ENCODE data around the gene ERMP1. TPM values are rescaled to one million over a fixed set of nuclear protein-coding genes. Genes with fewer than 3 reads are reported as not detected.

Gene ERMP1
- total and polyA plus RNA-seq, 7 donors: 2.4 to 12.3 (median 8.8) TPM

- H3K4me1 ChIP-seq: no peaks in the 10 kb centered on the region
- intact Hi-C loops (cut with DNase I): no loop called here
- ATAC-seq: no peak
- H3K4me3 ChIP-seq: no peak overlapping the region
- peaks cover 0 to 96% of the 10 kb centered on the region in 2 donors for H3K36me3 ChIP-seq (ENCODE audit: insufficient read depth in 1 of 2, low read depth in 1 of 2)
- WGBS, 3 donors: 95 to 100% (median 100%) methylated on average over 1 of the region's 1 CpG
- no peaks in the 10 kb centered on the region for H3K9me3 ChIP-seq
- DNase-seq: no peak
- no peak overlapping the region for H3K27ac ChIP-seq
- H3K27me3 ChIP-seq (ENCODE audit: insufficient read depth in 3 of 3, low read length in 2 of 3): no peaks in the 10 kb centered on the region
- TF ChIP-seq, protein P1, sequence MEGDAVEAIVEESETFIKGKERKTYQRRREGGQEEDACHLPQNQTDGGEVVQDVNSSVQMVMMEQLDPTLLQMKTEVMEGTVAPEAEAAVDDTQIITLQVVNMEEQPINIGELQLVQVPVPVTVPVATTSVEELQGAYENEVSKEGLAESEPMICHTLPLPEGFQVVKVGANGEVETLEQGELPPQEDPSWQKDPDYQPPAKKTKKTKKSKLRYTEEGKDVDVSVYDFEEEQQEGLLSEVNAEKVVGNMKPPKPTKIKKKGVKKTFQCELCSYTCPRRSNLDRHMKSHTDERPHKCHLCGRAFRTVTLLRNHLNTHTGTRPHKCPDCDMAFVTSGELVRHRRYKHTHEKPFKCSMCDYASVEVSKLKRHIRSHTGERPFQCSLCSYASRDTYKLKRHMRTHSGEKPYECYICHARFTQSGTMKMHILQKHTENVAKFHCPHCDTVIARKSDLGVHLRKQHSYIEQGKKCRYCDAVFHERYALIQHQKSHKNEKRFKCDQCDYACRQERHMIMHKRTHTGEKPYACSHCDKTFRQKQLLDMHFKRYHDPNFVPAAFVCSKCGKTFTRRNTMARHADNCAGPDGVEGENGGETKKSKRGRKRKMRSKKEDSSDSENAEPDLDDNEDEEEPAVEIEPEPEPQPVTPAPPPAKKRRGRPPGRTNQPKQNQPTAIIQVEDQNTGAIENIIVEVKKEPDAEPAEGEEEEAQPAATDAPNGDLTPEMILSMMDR (IDR thresholded peaks at IDR 0.05): no peak
Observed at GRCh38 chr9:5748438-5748837, 84.5 kb downstream of the ERMP1 start.

DNA sequence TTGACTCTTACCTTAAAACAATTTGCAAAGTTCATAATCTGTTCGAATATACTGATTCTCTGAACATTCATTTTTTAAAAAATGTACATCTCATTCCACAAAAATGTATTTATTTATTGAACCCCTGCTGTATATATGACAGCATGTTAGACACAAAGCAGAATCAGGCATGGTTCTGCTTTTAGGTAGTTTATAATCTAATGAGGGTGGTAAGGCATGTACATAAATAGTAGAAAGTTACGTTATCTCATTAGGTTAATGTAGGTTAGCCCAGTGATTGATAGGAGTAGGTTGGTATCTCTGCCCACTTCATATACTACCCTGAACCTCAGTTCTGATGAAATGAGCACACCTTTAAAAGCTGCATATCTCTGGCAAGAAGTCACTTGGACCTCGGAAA, 89.8 kb downstream of the ERMP1 start:
- Histone ChIP-seq H3K4me1 (no peaks in the 10 kb centered on the region), H3K27ac (no peak overlapping the region), H3K9me3 (no peaks in the 10 kb centered on the region), H3K4me3 (no peak overlapping the region), H3K27me3 (ENCODE audit: insufficient read depth in 3 of 3, low read length in 2 of 3) (no peaks in the 10 kb centered on the region), H3K36me3 (ENCODE audit: insufficient read depth in 1 of 2, low read depth in 1 of 2) (peaks cover 0 to 78% of the 10 kb centered on the region in 2 donors)
- ATAC-seq (no peak), DNase-seq (no peak)
- 93 to 97% (median 96%) methylated on average over 3 of the region's 3 CpGs for WGBS, 3 donors
- intact Hi-C loops (cut with DNase I): no loop called here
- TF ChIP-seq, protein P1 (IDR thresholded peaks at IDR 0.05): no peak

GRCh38 chr9:5736563-5737346, 96.2 kb downstream of the ERMP1 start:
- Histone ChIP-seq H3K27ac (no peak overlapping the region), H3K27me3 (ENCODE audit: insufficient read depth in 3 of 3, low read length in 2 of 3) (no peaks in the 10 kb centered on the region), H3K4me3 (no peak overlapping the region), H3K36me3 (ENCODE audit: insufficient read depth in 1 of 2, low read depth in 1 of 2) (peaks cover 0 to 71% of the 10 kb centered on the region in 2 donors), H3K9me3 (no peaks in the 10 kb centered on the region), H3K4me1 (no peaks in the 10 kb centered on the region)
- DNase-seq (no peak), ATAC-seq (no peak)
- TF ChIP-seq, protein P1 (IDR thresholded peaks at IDR 0.05): no peak
- intact Hi-C loops (cut with DNase I): loop anchor here in 1 of 2 donors (10.0 kb wide), 1 partner anchor 102 kb away; no protein-coding TSS in a partner anchor
- 46 to 68% (median 46%) methylated on average over 2 of the region's 2 CpGs for WGBS, 3 donors

- no peaks in the 10 kb centered on the region for H3K4me1 ChIP-seq
- H3K27ac ChIP-seq: no peak overlapping the region
- no peaks in the 10 kb centered on the region for H3K27me3 ChIP-seq (ENCODE audit: insufficient read depth in 3 of 3, low read length in 2 of 3)
- no peaks in the 10 kb centered on the region for H3K9me3 ChIP-seq
- no peak overlapping the region for H3K4me3 ChIP-seq
- H3K36me3 ChIP-seq (ENCODE audit: insufficient read depth in 1 of 2, low read depth in 1 of 2): peaks cover 0 to 66% of the 10 kb centered on the region in 2 donors
- TF ChIP-seq, protein P1 (IDR thresholded peaks at IDR 0.05): no peak
- intact Hi-C loops (cut with DNase I): loop anchor here in 1 of 2 donors (10.0 kb wide), 1 partner anchor 100 kb away; no protein-coding TSS in a partner anchor
- ATAC-seq (no peak), DNase-seq (no peak)
- 90 to 91% (median 91%) methylated on average over 2 of the region's 2 CpGs for WGBS, 3 donors
Observed at GRCh38 chr9:5735072-5735471, 97.8 kb downstream of the ERMP1 start.

Other genes starting within 250 kb of the ERMP1 start
- 10 to 100 TPM; 10.9 to 28.6 (median 13.8) TPM for gene RIC1, start 204.0 kb downstream of the ERMP1 start, total RNA-seq
- 10 to 100 TPM in 1 of 3 donors, 1 to 10 TPM in 2; 6.8 to 18.7 (median 8.8) TPM for gene RIC1, start 204.0 kb downstream of the ERMP1 start, polyA plus RNA-seq
- gene MLANA, start 57.8 kb upstream of the ERMP1 start, total RNA-seq: not detected
- under 1 TPM in 1 of 3 donors, not detected in 2; 0.03 TPM for gene MLANA, start 57.8 kb upstream of the ERMP1 start, polyA plus RNA-seq
- 10 to 100 TPM; 16.3 to 24.2 (median 20.0) TPM for gene RANBP6, start 182.5 kb upstream of the ERMP1 start, total RNA-seq
- 10 to 100 TPM in 2 of 3 donors, 1 to 10 TPM in 1; 6.5 to 16.4 (median 12.2) TPM for gene RANBP6, start 182.5 kb upstream of the ERMP1 start, polyA plus RNA-seq

All from psoas muscle (tissue), 8 donors.